Activated T-cell treated with anti-CD3 and anti-CD28 coated beads for 4 hours (primary cell): ENCODE results near the gene ATP5MK.
"Not testable (repeated sequence)": the region's sequence is repeated elsewhere in the genome, so short reads cannot be mapped to it uniquely, and the experiment has no call there.

Source experiments
- DNase-seq: peaks from one replicate; pipeline ENCODE4 v3.0.0-alpha.2; 2020

ATP5MK gene

GRCh38 chr10:103396067-103396788 is at the start of gene ATP5MK, which contains the start of gene PDCD11:
TSS of gene ATP5MK (minus strand) at chr10:103396475. CDS start at chr10:103392457, 4,018 bp downstream.
TSS of gene PDCD11 (plus strand) at chr10:103396626. CDS start at chr10:103398427, 1,801 bp downstream.
- DNase-seq: peak; percentile 91

GRCh38 chr10:103445366-103445765 is 49.1 kb upstream of the ATP5MK start:
- DNase-seq: no peak

- no peak for DNase-seq
These were observed 48.2 kb upstream of the ATP5MK start for GRCh38 chr10:103444478-103444877.

- no peak for DNase-seq
These were observed 47.4 kb upstream of the ATP5MK start for GRCh38 chr10:103443475-103444185.

GRCh38 chr10:103442031-103442461 is 45.8 kb upstream of the ATP5MK start:
- no peak for DNase-seq

GRCh38 chr10:103441611-103442010 is 45.3 kb upstream of the ATP5MK start:
- DNase-seq: no peak

GRCh38 chr10:103441206-103441605 is 44.9 kb upstream of the ATP5MK start:
- no peak for DNase-seq

- DNase-seq: no peak
These were observed 44.1 kb upstream of the ATP5MK start for GRCh38 chr10:103440416-103440815.

GRCh38 chr10:103439776-103440175 is 43.5 kb upstream of the ATP5MK start:
- DNase-seq: no peak

- no peak for DNase-seq
These were observed 37.6 kb upstream of the ATP5MK start for GRCh38 chr10:103433858-103434257.

- DNase-seq: no peak
These were observed 35.6 kb upstream of the ATP5MK start for GRCh38 chr10:103431902-103432301.

- DNase-seq: no peak
These were observed 33.4 kb upstream of the ATP5MK start for GRCh38 chr10:103429647-103430046.

GRCh38 chr10:103428989-103429643 is 32.8 kb upstream of the ATP5MK start:
- no peak for DNase-seq

- no peak for DNase-seq
These were observed 31.6 kb upstream of the ATP5MK start for GRCh38 chr10:103427866-103428265.

GRCh38 chr10:103423748-103424147 is 27.5 kb upstream of the ATP5MK start:
- no peak for DNase-seq

GRCh38 chr10:103419101-103419500 is 22.8 kb upstream of the ATP5MK start:
- no peak for DNase-seq

GRCh38 chr10:103417601-103418000 is 21.3 kb upstream of the ATP5MK start:
- no peak for DNase-seq

GRCh38 chr10:103417148-103417469 is 20.8 kb upstream of the ATP5MK start:
- DNase-seq: not testable (repeated sequence)

- peak; percentile 39 for DNase-seq
These were observed 20.3 kb upstream of the ATP5MK start for GRCh38 chr10:103416436-103417147.

- no peak for DNase-seq
These were observed 19.3 kb upstream of the ATP5MK start for GRCh38 chr10:103415581-103415980.

GRCh38 chr10:103413564-103413963 is 17.3 kb upstream of the ATP5MK start:
- no peak for DNase-seq

- no peak for DNase-seq
These were observed 1.0 kb upstream of the ATP5MK start for GRCh38 chr10:103397191-103397825.

- no peak for DNase-seq
These were observed 463 bp upstream of the ATP5MK start for GRCh38 chr10:103396789-103397087.
